Astrocyte (in vitro differentiated cells and primary cell): ENCODE measurements around the gene LRIG2.

Source experiments
- CTCF ChIP-seq: IDR thresholded peaks from 2 replicates; pipeline ENCODE4 v1.5.1; 2011; ENCODE audit warnings: low read depth, mild to moderate bottlenecking, inconsistent platforms, low read length, moderate library complexity; ENCODE audit not compliant: insufficient read depth
- EZH2 ChIP-seq: IDR thresholded peaks from 2 replicates; pipeline ENCODE4 v1.6.1; 2012; ENCODE audit warnings: mild to moderate bottlenecking, low read length, inconsistent platforms; ENCODE audit not compliant: insufficient read depth

- no peak for TF ChIP-seq CTCF
- TF ChIP-seq EZH2: no peak
Observed at GRCh38 chr1:113153116-113153803, 80.3 kb downstream of the LRIG2 start.
